Ovary (tissue), 9 donors: ENCODE data around the gene ATG2A. TPM values are rescaled to one million over a fixed set of nuclear protein-coding genes. Genes with fewer than 3 reads are reported as not detected.

Experiments
- DNase-seq, 5 donors: peaks; one replicate each; pipeline ENCODE4 v3.0.0-alpha.2; 2019 to 2020
- H3K27ac ChIP-seq, 2 donors: fragments of 200-600 bp; one replicate each; pipeline versions ENCODE4 v1.5.1 to v1.8.0; 2019 to 2022
- H3K27me3 ChIP-seq: fragments of 200-600 bp; one replicate; pipeline ENCODE4 v1.8.0; 2022
- H3K36me3 ChIP-seq: fragments of 200-600 bp; sonication (generic); one replicate; pipeline ENCODE4 v1.5.1; 2019
- H3K4me1 ChIP-seq: one replicate; pipeline ENCODE4 v1.8.1; 2013; ENCODE audit warnings: mild to moderate bottlenecking, moderate library complexity; ENCODE audit not compliant: insufficient read depth
- H3K4me3 ChIP-seq: fragments of 200-600 bp; sonication (generic); one replicate; pipeline ENCODE4 v1.5.1; 2017
- H3K9me3 ChIP-seq, 2 donors: fragments of 200-600 bp in 1 of 2; sonication (generic) in 1 of 2; one replicate each; pipeline versions ENCODE4 v1.5.1 to v1.8.1; 2013 to 2019; ENCODE audit warnings: mild to moderate bottlenecking in 1 of 2, moderate library complexity in 1 of 2
- CTCF ChIP-seq, 3 donors: fragments of 450-650 bp in 2 of 3; fragments of 200-600 bp in 1 of 3; IDR thresholded peaks; one replicate each; pipeline versions ENCODE4 v1.5.1 to v1.8.0; 2016 to 2022; ENCODE audit warnings: antibody characterized with exemption in 3 of 3, mild to moderate bottlenecking in 1 of 3
- EP300 ChIP-seq: sonication (generic); formaldehyde crosslinking; IDR thresholded peaks from one replicate; pipeline ENCODE4 v1.6.1; 2017; ENCODE audit warnings: antibody characterized with exemption
- POLR2A ChIP-seq: fragments of 450-650 bp; IDR thresholded peaks from one replicate; pipeline ENCODE4 v1.6.1; 2017; ENCODE audit warnings: antibody characterized with exemption, mild to moderate bottlenecking, moderate library complexity
- WGBS, 3 donors: extraction: QIAGEN DNeasy Blood & Tissue Kit in 1 of 3; methylation state at CpG; one replicate each; pipeline versions ENCODE4 v1.1.5 to v1.1.7; 2013 to 2017; 5-methylcytosine and 5-hydroxymethylcytosine counted together
- intact Hi-C, 4 donors: fragments of 100-400 bp; cut with DNase I; formaldehyde crosslinking; loops; one replicate each; pipeline versions ENCODE4 v1.11.0 to v1.15.1; 2022 to 2023
- polyA plus RNA-seq, 2 donors: library from polyadenylated mRNA; stranded (reverse); fragments of 200-250 nt in 1 of 2; fragments of 350-450 nt in 1 of 2; fragmentation: Illumina TruSeq in 1 of 2; extraction: RNeasy Lipid Tissue Mini Kit (QIAGEN cat#74804) in 1 of 2; gene quantifications; one replicate each; pipeline ENCODE4 v1.2.3, GENCODE V29; 2013 to 2014
- total RNA-seq, 7 donors: library from RNA; depleted of rRNA in 2 of 7; stranded (reverse); fragments of >200 nt in 2 of 7; fragmentation: NEBNext Ultra II Directional in 3 of 7; extraction: Animal tissue kit (Norgen Biotek cat#: 25700) in 3 of 7; gene quantifications; one replicate each; pipeline versions ENCODE4 v1.1.0 to v1.2.4, GENCODE V29; 2016 to 2023
- donor health status: DM: no; HTN: no; CAD: no; lungs with moderate emphysema.
- donor health status: DM: no; HTN: no; CAD: no.
- donor health status: Bipolar disorder and iron deficiency.
- donor health status: DM: yes; HTN: yes; CAD: no.
- donor health status: DM: no; HTN: no; CAD: no.
- donor health status: DM: yes; HTN: yes; CAD: no.

The ATG2A gene
- total and polyA plus RNA-seq, 9 donors, result 2.2 to 40.1 (median 27.8) TPM

DNA sequence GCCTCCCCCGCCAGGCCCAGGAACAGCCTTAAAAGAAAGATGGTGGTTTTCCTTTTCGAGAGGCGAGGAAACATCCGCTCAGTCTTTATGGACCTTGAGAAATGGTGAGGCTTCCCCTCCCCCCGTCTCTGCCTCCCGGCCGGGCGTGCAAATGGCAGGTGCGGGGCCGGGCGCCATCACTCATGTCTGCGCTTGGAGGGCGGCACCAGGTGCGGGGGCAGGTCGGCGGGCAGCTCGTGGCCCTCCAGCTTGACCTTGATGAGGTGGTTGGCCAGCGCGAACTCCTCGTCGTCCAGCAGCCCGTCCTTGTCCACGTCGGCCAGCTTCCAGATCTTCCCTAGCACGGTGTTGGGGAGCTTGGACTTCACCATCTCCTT is 62.9 kb downstream of the ATG2A start:
- H3K4me3 ChIP-seq, result no peak overlapping the region
- 91 to 94% (median 93%) methylated on average over 25 of the region's 25 CpGs for WGBS, 3 donors
- intact Hi-C loops, result no loop called here
- TF ChIP-seq CTCF (IDR thresholded peaks at IDR 0.05), result no peak
- TF ChIP-seq EP300, result no peak
- no peak for TF ChIP-seq POLR2A
- H3K9me3 ChIP-seq, result no peaks in the 10 kb centered on the region
- H3K27me3 ChIP-seq, result no peaks in the 10 kb centered on the region
- DNase-seq, result peak in 1 of 5 donors; percentile 29
- H3K27ac ChIP-seq, result no peak overlapping the region
- H3K4me1 ChIP-seq, result peaks cover 12% of the 10 kb centered on the region
- H3K36me3 ChIP-seq, result no peaks in the 10 kb centered on the region

- Histone ChIP-seq H3K27ac (no peak overlapping the region), H3K4me1 (peaks cover 12% of the 10 kb centered on the region)
- 81 to 86% (median 81%) methylated on average over 27 of the region's 27 CpGs for WGBS, 3 donors
These were observed 63.3 kb downstream of the ATG2A start for GRCh38 chr11:64853709-64854108.

DNA sequence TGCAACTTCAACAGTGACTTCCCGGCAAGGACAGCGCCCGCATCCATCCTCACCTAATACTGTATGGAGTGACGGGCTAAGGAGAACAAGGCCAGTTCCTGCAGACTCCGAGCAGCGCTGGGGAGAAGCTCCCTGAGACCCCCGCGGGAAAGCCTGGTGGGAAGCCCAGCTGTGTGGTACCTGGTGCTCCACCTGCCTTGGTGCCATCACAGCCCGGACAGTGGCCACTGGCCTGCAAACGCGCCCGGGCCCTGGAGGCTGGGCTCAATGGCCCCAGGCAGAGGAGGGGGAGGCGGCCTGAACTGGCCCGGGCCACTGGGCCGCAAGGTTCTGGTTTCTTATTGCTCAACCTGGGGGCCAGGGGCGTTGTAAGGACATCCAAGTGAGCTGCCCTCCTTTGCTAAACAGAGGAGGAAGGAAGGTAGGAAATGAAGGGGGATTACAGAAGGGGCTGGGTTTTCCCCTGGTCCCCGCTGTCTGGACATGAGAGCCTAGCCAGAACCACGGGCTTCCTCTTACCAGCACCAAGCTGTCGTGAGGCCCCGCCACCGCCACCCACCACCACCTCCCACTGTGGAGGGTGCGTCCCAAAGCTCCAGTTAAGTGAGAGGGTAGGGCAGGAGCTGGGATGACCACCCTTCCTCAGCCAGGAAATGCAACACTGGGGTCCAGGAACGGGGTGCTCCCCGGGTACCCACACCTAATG is 64.1 kb downstream of the ATG2A start:
- intact Hi-C loops, result no loop called here
- H3K27me3 ChIP-seq, result no peaks in the 10 kb centered on the region
- H3K27ac ChIP-seq, result no peak overlapping the region
- TF ChIP-seq EP300, result no peak
- TF ChIP-seq POLR2A, result no peak
- no peak for TF ChIP-seq CTCF (IDR thresholded peaks at IDR 0.05)
- WGBS, 3 donors, result 85 to 89% (median 86%) methylated on average over 20 to 24 of the region's 24 CpGs
- peaks cover 12% of the 10 kb centered on the region for H3K4me1 ChIP-seq
- no peak for DNase-seq
- no peak overlapping the region for H3K4me3 ChIP-seq
- no peaks in the 10 kb centered on the region for H3K36me3 ChIP-seq
- H3K9me3 ChIP-seq, result no peaks in the 10 kb centered on the region

More at GRCh38 chr11:64853709-64854108, 63.3 kb downstream of the ATG2A start:
- intact Hi-C loops, result no loop called here
- H3K36me3 ChIP-seq, result no peaks in the 10 kb centered on the region
- DNase-seq, result no peak
- TF ChIP-seq CTCF (IDR thresholded peaks at IDR 0.05), result no peak
- TF ChIP-seq POLR2A, result no peak
- no peak for TF ChIP-seq EP300
- H3K27me3 ChIP-seq, result no peaks in the 10 kb centered on the region
- no peaks in the 10 kb centered on the region for H3K9me3 ChIP-seq
- no peak overlapping the region for H3K4me3 ChIP-seq

- H3K27me3 ChIP-seq, result no peaks in the 10 kb centered on the region
- H3K4me3 ChIP-seq, result no peak overlapping the region
- DNase-seq, result no peak
- intact Hi-C loops, result no loop called here
- TF ChIP-seq CTCF (IDR thresholded peaks at IDR 0.05) (no peak), POLR2A (no peak), EP300 (no peak)
- 88 to 90% (median 88%) methylated on average over 8 of the region's 8 CpGs for WGBS, 3 donors
- no peaks in the 10 kb centered on the region for H3K36me3 ChIP-seq
- peaks cover 14% of the 10 kb centered on the region for H3K4me1 ChIP-seq
- no peak overlapping the region for H3K27ac ChIP-seq
- H3K9me3 ChIP-seq, result no peaks in the 10 kb centered on the region
These were observed 65.1 kb downstream of the ATG2A start for GRCh38 chr11:64851831-64852351.
